ENCODE data around the gene GALNT2. TPM values are rescaled to one million over a fixed set of nuclear protein-coding genes. Genes with fewer than 3 reads are reported as not detected.

Gene GALNT2
- total and polyA plus RNA-seq, 2 experiments from 2014 or later: 17.8 to 48.3 TPM

DNA sequence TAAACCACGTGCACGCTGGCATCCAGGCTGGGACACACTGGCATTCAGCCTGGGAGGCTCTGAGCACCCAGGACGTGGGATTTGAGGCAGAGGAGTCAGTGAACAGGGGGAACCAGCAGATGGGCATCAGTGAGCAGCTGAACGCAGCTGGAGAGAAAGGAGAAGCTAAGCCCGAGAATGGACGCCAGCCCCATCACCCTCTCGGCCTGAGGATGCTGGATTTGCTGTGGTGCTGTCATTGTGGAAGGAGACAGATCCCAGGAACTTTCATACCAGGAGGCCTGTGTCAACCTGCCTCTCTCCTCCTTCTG is 226.3 kb downstream of the GALNT2 start:
- Histone ChIP-seq H3K27me3 (ENCODE audit: insufficient read depth) (peaks cover 7% of the 10 kb centered on the region), H3K79me2 (replicated peaks; ENCODE audit: insufficient read depth) (no peaks in the 10 kb centered on the region), H3K27ac (ENCODE audit: low read depth) (no peak overlapping the region), H3F3A (replicated peaks; ENCODE audit: low read depth) (0 out of 2 replicates have a peak, but pooled peaks cover 2% of the 10 kb centered on the region), H4K20me1 (replicated peaks; ENCODE audit: insufficient read depth) (no peaks in the 10 kb centered on the region), H3K4me2 (no peak overlapping the region; the same call in 1 of the 2 replicates), H2AFZ (no peak overlapping the region), H3K9me2 (ENCODE audit: insufficient read depth) (peaks cover 4% of the 10 kb centered on the region; the same call in 1 of the 2 replicates), H3K36me3 (ENCODE audit: insufficient read depth) (no peaks in the 10 kb centered on the region), H3K4me3 (no peak overlapping the region; the same call in 1 of the 2 replicates), H3K4me1 (ENCODE audit: insufficient read depth) (peaks cover 24% of the 10 kb centered on the region)
- Mint-ChIP-seq H3K4me3 (no peak overlapping the region), H3K9me3 (no peaks in the 10 kb centered on the region), H3K36me3 (ENCODE audit: low read depth) (no peaks in the 10 kb centered on the region), H3K27ac (no peak overlapping the region), H3K4me1 (peaks cover 29% of the 10 kb centered on the region), H3K27me3 (ENCODE audit: insufficient read depth, low read depth, poor library complexity) (peaks cover 9% of the 10 kb centered on the region)
- TF ChIP-seq NANOG (IDR thresholded peaks at IDR 0.05; ENCODE audit: borderline replicate concordance): no peak
- TF ChIP-seq, protein P1, sequence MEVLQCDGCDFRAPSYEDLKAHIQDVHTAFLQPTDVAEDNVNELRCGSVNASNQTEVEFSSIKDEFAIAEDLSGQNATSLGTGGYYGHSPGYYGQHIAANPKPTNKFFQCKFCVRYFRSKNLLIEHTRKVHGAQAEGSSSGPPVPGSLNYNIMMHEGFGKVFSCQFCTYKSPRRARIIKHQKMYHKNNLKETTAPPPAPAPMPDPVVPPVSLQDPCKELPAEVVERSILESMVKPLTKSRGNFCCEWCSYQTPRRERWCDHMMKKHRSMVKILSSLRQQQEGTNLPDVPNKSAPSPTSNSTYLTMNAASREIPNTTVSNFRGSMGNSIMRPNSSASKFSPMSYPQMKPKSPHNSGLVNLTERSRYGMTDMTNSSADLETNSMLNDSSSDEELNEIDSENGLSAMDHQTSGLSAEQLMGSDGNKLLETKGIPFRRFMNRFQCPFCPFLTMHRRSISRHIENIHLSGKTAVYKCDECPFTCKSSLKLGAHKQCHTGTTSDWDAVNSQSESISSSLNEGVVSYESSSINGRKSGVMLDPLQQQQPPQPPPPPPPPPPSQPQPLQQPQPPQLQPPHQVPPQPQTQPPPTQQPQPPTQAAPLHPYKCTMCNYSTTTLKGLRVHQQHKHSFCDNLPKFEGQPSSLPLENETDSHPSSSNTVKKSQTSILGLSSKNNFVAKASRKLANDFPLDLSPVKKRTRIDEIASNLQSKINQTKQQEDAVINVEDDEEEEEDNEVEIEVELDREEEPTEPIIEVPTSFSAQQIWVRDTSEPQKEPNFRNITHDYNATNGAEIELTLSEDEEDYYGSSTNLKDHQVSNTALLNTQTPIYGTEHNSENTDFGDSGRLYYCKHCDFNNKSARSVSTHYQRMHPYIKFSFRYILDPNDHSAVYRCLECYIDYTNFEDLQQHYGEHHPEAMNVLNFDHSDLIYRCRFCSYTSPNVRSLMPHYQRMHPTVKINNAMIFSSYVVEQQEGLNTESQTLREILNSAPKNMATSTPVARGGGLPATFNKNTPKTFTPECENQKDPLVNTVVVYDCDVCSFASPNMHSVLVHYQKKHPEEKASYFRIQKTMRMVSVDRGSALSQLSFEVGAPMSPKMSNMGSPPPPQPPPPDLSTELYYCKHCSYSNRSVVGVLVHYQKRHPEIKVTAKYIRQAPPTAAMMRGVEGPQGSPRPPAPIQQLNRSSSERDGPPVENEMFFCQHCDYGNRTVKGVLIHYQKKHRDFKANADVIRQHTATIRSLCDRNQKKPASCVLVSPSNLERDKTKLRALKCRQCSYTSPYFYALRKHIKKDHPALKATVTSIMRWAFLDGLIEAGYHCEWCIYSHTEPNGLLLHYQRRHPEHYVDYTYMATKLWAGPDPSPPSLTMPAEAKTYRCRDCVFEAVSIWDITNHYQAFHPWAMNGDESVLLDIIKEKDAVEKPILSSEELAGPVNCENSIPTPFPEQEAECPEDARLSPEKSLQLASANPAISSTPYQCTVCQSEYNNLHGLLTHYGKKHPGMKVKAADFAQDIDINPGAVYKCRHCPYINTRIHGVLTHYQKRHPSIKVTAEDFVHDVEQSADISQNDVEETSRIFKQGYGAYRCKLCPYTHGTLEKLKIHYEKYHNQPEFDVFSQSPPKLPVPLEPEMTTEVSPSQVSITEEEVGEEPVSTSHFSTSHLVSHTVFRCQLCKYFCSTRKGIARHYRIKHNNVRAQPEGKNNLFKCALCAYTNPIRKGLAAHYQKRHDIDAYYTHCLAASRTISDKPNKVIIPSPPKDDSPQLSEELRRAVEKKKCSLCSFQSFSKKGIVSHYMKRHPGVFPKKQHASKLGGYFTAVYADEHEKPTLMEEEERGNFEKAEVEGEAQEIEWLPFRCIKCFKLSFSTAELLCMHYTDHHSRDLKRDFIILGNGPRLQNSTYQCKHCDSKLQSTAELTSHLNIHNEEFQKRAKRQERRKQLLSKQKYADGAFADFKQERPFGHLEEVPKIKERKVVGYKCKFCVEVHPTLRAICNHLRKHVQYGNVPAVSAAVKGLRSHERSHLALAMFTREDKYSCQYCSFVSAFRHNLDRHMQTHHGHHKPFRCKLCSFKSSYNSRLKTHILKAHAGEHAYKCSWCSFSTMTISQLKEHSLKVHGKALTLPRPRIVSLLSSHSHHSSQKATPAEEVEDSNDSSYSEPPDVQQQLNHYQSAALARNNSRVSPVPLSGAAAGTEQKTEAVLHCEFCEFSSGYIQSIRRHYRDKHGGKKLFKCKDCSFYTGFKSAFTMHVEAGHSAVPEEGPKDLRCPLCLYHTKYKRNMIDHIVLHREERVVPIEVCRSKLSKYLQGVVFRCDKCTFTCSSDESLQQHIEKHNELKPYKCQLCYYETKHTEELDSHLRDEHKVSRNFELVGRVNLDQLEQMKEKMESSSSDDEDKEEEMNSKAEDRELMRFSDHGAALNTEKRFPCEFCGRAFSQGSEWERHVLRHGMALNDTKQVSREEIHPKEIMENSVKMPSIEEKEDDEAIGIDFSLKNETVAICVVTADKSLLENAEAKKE (CRISPR knock-in tag; IDR thresholded peaks at IDR 0.05): no peak
- TF ChIP-seq CREB1 (CRISPR knock-in tag; IDR thresholded peaks at IDR 0.05; ENCODE audit: low read depth): no peak
- TF ChIP-seq ZNF331 (CRISPR knock-in tag; IDR thresholded peaks at IDR 0.05; ENCODE audit: low read depth): no peak
- no peak for TF ChIP-seq ZNF114 (CRISPR knock-in tag; IDR thresholded peaks at IDR 0.05)
- TF ChIP-seq EZH2phosphoT487 (IDR thresholded peaks at IDR 0.05; ENCODE audit: unreplicated experiment): no peak
- no peak for TF ChIP-seq STAT1 (IDR thresholded peaks at IDR 0.05; ENCODE audit: unreplicated experiment)
- TF ChIP-seq, protein P2, sequence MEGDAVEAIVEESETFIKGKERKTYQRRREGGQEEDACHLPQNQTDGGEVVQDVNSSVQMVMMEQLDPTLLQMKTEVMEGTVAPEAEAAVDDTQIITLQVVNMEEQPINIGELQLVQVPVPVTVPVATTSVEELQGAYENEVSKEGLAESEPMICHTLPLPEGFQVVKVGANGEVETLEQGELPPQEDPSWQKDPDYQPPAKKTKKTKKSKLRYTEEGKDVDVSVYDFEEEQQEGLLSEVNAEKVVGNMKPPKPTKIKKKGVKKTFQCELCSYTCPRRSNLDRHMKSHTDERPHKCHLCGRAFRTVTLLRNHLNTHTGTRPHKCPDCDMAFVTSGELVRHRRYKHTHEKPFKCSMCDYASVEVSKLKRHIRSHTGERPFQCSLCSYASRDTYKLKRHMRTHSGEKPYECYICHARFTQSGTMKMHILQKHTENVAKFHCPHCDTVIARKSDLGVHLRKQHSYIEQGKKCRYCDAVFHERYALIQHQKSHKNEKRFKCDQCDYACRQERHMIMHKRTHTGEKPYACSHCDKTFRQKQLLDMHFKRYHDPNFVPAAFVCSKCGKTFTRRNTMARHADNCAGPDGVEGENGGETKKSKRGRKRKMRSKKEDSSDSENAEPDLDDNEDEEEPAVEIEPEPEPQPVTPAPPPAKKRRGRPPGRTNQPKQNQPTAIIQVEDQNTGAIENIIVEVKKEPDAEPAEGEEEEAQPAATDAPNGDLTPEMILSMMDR (conservative IDR thresholded peaks at IDR 0.05; ENCODE audit: low read depth in 2 of 2): no peak
- TF ChIP-seq, protein P3, sequence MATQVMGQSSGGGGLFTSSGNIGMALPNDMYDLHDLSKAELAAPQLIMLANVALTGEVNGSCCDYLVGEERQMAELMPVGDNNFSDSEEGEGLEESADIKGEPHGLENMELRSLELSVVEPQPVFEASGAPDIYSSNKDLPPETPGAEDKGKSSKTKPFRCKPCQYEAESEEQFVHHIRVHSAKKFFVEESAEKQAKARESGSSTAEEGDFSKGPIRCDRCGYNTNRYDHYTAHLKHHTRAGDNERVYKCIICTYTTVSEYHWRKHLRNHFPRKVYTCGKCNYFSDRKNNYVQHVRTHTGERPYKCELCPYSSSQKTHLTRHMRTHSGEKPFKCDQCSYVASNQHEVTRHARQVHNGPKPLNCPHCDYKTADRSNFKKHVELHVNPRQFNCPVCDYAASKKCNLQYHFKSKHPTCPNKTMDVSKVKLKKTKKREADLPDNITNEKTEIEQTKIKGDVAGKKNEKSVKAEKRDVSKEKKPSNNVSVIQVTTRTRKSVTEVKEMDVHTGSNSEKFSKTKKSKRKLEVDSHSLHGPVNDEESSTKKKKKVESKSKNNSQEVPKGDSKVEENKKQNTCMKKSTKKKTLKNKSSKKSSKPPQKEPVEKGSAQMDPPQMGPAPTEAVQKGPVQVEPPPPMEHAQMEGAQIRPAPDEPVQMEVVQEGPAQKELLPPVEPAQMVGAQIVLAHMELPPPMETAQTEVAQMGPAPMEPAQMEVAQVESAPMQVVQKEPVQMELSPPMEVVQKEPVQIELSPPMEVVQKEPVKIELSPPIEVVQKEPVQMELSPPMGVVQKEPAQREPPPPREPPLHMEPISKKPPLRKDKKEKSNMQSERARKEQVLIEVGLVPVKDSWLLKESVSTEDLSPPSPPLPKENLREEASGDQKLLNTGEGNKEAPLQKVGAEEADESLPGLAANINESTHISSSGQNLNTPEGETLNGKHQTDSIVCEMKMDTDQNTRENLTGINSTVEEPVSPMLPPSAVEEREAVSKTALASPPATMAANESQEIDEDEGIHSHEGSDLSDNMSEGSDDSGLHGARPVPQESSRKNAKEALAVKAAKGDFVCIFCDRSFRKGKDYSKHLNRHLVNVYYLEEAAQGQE (IDR thresholded peaks at IDR 0.05; ENCODE audit: unreplicated experiment): no peak
- DNase-seq (ENCODE audit: low spot score) (no peak), ATAC-seq (no peak)

Data from GM23338 (cell line).